GM21367 (cell line): Measurements from ENCODE around the gene MS4A6E.
A peak's percentile ranks its signal among the peaks of the same experiment; 100 is the strongest.
"Not testable (repeated sequence)": the region's sequence is repeated elsewhere in the genome, so short reads cannot be mapped to it uniquely, and the experiment has no call there.

Experiments
- ATAC-seq: cut with Tn5 transposase; IDR thresholded peaks from one replicate; pipeline ENCODE4 v1.9.1; 2021; ENCODE audit not compliant: unreplicated experiment

MS4A6E gene, protein sequence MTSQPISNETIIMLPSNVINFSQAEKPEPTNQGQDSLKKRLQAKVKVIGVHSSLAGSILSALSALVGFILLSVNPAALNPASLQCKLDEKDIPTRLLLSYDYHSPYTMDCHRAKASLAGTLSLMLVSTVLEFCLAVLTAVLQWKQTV

DNA sequence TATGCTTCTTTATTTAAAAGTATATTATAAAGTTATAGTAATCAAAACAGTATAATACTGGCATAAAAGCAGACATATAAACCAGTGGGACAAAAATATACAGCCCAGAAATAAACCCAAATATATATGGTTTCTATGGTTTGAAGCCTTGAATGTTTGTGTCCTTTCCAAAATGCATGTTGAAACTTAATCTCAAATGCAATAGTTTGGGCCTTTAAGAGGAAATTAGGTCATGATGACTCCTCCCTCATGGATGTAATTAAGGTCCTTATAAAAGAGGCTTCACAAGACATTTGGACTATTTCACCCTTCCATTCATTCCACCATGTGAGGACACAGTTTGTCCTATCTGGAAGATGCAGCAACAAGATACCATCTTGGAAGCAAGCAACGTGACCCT lies at the start of gene MS4A6E:
Gene MS4A6E, plus strand, starts transcription at position 301 of the 400 bp plus-strand sequence. CDS start 7,641 bp downstream, outside the sequence.
- ATAC-seq, result no peak

DNA sequence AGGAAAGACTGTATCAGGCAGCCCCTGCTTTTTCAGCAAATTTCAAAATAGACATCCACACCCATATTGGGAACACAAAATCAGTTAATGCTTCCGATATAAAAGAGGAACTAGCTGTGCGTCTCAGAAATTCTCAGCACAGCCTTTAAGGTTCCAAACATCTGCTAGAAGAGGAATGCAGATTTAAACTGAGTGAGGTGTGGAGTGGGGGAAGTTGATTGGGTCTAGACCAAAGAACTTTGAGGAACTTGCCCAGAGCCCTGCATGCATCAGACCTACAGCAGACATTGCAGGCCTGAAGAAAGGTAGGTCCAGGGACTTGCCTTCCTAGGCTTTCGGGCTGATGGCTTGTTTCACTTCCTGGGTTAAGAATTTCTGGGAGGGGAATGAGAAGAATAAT lies 46.6 kb upstream of the MS4A6E start, which contains the start of gene MS4A4A:
Gene MS4A4A, plus strand, starts transcription at position 255 of the 400 bp plus-strand sequence. Its CDS starts 10 bp downstream, at position 265.
- ATAC-seq, result no peak

DNA sequence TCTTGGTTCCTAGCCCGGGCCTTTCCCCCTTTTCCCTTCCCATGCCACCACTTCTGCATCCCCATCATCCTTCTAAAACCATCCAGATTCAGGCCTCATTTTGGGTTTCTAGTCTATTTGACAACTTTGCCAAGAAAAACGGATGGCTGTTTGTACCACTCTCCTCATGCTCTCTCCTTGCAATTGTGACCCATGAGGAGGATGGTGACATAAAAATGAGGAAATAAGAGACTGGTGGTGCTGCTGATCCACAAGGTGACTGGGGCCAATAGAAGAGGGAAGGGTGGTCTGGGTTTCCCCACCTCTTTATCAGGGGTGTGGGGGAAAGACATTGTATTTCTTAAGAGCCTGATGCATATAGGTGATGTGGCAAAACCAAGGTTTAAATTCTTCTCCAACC lies 45.6 kb upstream of the MS4A6E start:
- no peak for ATAC-seq

DNA sequence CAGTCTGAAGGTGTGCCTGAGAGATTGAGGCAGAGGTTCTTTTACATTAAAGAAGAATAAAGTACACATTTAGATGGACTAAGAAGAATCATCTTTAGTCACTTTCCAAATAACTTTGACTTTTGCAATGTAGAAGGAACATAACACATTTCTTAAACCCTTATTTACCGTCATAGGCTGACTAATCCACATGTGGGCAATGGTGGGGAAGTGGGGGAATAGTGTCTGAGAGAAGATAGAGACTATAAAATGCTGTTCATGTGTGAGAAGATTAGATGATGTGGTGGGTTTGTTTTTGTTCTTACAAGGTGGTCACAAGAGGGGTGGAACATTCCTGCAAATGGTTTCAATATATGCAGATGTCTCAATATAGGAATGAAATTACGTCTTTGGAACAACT lies 44.8 kb upstream of the MS4A6E start:
- no peak for ATAC-seq

DNA sequence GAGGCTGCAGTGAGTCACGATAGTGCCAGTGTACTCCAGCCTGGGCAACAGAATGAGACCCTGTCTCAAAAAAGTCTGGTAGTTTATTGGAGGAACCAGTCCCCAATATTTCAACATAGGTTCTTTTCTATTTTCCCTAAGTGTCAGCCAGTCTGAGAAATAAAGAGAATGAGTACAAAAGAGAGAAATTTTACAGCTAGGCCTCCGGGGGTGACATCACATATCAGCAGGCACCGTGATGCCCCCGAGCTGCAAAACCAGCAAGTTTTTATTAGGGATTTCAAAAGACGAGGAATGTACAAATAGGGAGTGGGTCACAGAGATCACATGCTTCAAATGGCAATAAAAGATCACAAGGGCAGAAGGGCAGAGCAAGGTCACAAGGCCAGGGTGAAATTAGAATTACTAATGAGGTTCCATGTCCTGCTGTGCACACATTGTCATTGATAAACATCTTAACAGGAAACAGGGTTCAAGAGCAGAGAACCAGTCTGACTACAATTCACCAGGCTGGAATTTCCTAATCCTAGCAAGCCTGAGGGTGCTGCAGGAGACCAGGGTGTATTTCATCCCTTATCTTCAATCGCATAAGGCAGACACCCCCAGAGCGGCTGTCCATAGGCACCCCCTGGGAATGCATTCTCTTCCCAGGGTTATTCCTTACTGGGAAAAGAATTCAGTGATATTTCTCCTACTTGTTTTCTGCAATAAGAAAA lies 41.5 kb upstream of the MS4A6E start:
- not testable (repeated sequence) for ATAC-seq

DNA sequence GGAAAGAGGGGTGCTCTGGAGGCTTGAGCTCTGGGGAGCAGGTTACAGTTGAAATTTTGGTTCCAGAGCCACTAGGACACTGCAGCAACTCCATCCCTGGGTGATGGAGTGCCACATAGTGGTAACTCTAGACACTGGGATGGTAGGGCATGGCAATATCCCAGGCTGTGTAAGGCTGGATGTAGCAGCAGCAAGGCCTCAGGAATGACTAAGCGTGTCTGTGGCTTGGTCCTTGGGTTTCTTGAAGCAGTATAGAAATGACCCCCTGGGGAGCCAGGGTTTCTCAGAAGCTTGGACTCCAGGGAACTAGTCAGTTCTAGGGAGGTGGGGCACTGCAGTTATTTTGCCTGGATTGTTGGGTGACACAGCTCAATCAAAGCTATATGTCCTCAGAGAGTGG lies 38.5 kb upstream of the MS4A6E start:
- ATAC-seq, result no peak

DNA sequence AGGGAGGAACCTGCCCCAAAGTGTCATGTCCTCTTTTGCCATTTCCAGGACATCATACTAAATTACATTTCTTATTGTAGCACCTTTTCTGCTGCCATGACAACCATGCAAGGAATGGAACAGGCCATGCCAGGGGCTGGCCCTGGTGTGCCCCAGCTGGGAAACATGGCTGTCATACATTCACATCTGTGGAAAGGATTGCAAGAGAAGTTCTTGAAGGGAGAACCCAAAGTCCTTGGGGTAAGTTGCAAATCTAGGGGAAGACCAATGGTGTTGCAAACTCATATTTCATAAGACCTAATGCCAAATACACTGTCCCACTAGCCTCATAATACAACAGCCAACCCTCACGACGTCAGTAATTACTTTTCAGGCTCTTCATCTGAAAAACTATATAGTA lies 34.9 kb upstream of the MS4A6E start:
- no peak for ATAC-seq

DNA sequence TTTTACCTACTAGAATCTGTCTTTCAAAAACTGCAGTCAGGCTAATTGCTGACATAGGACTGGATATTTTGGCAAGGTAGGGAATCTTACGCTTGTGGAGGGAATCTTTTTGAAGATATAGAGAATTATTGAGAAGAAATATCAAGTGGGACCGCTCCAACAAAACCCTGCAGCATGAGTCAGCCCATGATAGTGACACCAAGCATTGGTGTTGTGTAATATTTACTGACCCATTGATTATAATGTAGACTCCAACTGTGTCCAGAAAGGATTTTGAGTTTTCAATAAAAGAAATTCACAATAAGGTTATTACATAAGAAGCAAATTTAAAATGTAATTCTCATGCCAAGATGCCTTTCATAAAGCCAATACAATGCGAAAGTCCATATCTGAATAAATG lies 25.9 kb upstream of the MS4A6E start:
- no peak for ATAC-seq

DNA sequence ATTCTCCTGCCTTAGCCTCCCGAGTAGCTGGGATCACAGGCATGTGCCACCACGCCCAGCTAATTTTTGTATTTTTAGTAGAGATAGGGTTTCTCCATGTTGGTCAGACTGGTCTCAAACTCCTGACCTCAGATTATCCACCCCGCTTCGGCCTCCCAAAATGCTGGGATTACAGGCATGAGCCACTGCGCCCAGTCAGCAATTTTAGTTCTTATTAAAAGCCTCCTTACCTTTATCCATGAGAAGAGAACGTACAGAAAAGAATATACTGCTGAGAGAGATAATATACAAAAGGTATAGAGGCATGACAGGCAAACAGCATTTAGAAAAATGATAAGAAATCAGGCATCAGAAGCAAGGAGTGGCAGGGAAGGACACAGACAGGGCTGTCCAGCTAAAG lies 25.2 kb upstream of the MS4A6E start:
- ATAC-seq, result not testable (repeated sequence)

DNA sequence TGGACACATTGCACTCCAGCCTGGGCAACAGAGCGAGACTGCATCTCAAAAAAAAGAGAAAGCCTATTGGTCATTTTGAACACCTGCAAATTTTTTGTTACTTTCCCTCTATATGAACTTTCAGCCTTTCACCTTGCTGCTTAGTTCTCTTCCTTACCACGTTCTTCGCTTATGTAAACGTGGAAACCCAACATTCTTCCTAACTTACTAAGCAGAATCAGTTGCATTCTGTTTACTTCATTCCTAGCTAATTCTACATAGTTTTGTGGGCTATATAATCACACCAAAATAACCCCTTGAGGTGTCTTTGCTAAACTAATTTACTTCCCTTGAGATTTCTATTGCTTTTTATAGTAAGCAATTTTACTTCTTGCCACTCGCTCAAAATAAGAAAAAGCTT lies 23.4 kb upstream of the MS4A6E start:
- no peak for ATAC-seq

DNA sequence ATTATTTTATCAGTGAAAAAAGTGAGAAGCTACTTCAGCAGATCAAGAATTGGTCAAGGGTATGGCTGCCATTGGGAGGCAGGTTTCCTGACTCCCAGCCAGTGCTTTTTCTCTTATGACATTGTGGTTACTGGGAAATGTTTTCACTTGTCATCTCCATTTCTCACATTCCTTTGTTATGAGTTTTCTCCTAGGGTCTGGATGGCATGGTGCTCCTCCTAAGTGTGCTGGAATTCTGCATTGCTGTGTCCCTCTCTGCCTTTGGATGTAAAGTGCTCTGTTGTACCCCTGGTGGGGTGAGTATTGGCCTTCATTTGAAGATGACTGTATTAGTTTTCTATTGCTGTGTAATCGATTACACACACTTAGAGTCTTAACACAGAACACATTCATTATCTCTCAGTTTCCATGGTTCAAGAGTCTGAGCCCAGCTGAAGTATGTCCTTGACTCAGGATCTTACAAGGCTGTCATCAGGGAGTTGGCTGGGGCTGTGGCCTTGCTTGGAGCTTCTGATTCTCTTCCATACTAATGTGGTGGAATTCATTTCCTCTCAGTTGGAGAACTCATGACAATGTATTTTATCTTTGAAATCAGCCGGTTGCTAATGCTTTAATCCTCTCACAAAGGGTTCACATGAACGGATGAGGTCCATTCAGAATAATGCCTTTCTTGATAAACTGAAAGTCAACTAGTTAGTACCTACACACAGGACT lies 21.0 kb upstream of the MS4A6E start:
- ATAC-seq, result no peak

DNA sequence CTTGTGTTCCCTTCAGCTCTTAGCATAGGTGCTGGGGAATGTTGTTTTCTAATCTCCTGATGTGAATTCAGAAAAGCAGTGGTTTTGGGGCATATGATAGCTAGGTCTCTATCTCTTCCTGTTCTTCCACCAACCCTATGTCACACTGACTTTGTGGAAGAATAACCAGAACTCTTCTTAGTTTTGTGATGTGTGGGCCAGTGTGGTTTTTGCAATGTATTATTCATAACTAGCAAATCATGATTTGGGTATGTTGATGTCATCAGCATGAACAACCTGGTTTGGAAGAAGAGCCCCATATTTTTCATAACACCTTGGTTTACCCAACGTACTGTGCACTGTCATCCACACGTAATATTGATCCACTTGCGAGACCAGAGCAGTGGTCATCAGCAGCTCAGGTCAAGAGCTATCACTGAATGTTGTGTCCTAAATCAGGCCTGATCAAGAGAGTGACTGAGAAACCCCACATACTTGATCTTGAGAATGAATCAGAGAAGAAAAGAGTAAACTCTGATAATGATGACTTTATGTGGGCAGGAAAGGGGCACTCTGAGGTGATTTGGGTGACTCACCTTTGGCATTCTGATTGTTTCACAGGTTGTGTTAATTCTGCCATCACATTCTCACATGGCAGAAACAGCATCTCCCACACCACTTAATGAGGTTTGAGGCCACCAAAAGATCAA lies 19.4 kb upstream of the MS4A6E start:
- ATAC-seq, result no peak

DNA sequence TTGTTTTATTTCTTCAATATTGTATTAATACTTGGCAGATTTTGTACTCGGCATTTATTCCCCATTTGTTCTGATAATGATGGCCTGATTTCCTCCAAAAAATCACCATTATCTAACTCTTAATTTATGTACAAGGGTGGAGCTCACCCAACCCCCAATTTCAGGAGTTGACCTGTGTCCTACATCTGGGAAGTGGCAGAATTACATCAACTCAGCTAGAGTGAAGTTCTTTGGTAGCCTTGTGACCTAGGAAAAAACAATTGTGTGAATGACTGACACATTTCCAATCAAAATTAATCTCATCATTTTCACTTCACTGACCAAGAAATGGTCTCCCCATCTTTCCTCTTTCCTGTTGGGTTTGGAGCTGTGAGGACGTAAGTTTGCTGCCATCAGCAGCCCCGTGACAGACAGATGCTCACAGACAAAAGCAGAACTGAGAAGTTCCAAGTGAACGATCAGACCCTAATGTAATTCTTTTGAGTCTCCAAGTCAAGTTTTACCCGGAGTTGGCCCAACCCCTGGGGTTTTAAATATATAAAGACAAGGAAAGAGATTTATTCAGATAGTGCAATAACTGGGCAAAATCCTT lies 16.6 kb upstream of the MS4A6E start:
- ATAC-seq, result peak; percentile 58

DNA sequence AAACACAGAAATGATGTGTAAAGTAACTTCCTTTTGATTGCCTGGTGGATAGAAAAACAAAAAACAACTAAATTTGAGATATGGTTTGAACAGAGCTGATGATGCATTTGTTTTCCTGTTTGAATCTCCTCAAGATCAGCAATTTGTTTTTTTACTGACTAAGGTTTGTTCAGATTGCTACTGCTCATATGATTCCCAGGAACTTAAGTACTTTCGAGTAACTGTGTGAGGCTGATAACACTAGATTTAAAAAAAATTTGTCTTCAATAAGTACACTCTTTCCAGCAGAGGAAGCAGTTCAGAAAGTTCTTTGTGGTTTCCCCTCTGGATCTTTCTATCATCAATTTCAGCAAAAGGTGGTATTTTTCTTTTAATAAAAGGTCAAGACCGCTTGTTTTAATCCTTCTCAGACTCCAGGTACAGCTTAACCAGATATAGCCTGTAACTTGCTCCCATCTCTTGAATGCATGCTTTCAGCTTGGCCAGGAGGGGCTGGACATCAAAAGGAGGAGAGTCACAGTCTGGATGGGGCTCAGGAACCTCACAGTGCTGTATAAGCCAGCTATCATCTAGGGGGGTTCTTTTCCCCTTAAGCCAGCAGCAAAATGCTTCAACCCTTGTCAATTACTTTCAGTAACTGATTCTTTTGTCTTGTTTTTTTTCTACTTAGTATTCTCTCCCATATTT lies 12.3 kb upstream of the MS4A6E start:
- no peak for ATAC-seq

DNA sequence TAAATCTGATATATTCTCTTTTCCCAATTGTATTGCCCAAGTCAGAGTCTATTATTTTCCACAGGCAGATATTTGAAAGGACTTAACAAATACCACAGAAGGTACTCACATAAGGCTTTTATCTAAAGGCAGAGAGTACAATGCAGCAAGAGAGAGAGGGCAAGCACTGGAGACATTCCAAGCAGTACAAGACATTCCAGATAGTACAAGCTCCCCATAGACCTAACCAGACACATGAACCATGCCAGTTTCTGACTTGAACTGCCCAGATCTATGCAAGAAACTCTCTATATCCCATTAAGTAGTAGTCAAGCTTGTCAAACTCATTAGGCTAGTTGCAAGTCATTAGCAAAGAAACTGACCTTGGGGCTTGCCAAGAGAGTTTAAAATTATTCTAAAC lies 11.2 kb upstream of the MS4A6E start:
- no peak for ATAC-seq

DNA sequence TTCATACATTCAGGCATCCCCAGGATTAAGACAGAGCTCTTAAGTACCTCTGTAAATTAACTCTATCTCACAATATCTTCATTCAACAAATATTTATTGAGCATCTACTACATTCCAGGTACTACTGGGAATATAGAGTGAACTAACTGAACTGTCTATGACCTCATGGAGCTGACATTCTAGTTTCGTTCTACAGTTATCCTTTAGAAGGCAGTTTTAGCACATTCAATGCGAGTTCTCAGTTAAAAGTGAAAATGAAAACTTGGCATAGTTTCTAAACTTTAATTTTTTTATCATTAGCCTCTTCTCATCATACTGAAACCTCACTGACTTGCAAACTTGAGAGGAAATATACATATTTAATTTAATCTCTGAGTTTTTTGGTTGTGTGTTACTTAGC lies 10.7 kb upstream of the MS4A6E start:
- no peak for ATAC-seq

DNA sequence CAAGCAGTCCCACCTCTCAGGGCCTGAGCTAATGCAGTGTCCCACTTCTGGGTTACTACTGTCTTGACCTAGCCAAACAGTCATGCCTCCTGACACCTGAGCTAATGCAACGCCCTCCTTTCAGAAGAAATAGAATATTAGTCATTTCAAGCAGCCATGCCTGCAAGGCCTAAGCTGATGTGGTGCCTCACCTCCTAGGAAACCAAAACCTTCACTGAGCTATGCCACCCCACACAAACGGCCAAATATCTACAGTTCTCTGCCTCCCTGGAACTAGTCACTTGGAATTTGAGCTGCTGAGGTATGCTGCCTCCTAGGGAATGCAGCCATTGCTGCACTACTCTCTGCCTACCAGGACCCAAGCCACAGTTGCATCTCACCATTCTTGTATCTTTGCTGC lies 8.3 kb upstream of the MS4A6E start:
- no peak for ATAC-seq

DNA sequence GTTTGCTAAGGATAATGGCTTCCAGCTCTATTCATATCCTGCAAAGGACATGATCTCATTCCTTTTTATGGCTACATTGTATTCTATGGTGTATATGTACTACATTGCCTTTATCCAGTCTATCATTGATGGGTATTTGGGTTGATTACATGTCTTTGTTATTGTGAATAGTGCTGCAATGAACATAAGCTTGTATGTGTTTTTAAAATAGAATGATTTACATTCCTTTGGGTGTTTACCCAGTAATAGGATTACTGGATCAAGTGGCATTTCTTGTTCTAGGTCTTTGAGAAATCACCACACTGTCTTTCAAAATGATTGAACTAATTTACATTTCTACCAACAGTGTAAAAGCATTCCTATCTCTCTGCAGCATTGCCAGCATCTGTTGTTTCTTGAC lies 6.0 kb upstream of the MS4A6E start:
- ATAC-seq, result no peak

DNA sequence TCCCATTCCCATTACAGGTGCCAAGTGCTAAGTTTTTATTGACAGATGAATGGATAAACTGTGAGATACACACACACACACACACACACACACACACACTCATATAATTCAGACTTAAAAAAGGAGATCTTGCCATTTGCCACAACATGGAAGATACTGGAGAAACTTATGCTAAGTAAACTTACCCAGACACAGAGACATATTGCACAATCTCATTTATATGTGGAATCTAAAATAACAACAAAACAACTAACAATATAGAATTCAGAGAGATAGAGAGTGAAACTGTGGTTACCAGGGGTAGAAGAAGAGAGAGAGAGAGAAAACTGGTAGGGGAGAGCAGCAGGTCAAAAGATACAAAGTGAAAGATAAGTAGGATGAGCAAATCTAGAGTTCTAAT lies 1.4 kb downstream of the MS4A6E start:
- ATAC-seq, result no peak

DNA sequence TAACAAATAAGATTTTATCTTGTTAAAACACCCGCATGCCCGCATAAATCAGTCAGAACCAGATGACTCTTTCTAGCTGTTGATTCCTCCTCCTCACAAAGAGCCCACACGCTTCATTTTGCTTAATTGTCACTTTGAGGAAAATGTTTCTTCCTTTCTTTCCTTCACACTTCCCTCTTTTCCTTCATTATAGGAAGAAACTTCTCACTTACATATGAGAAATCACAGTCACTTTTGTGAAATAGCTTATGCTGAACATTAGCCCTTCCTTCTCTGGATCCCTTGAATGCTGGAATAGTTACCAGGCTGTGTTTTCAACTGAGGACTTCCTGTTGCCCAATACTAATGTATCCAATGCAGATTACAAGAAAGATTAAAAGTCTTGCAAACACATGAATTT lies 5.8 kb downstream of the MS4A6E start:
- no peak for ATAC-seq
